Measurements from ENCODE around the gene AHNAK. TPM values are rescaled to one million over a fixed set of nuclear protein-coding genes. Genes with fewer than 3 reads are reported as not detected.

The AHNAK gene
- total RNA-seq, 2 experiments from 2014 or later = 9.2 to 9.4 TPM

- CTCF ChIA-PET = interaction anchor here (0.7 to 3.8 kb wide), 4 partner anchors 17 to 73 kb away, joined by 3 to 15 read pairs (median 4); no protein-coding TSS in a partner anchor
- intact Hi-C loops (cut with micrococcal nuclease) = no loop called here
- peaks cover 13% of the 10 kb centered on the region for H3K27me3 Mint-ChIP-seq (ENCODE audit: low read depth)
These were observed 48.6 kb downstream of the AHNAK start for GRCh38 chr11:62498031-62498430.

GRCh38 chr11:62497132-62497801 lies 49.3 kb downstream of the AHNAK start:
- H3K4me1 Mint-ChIP-seq (ENCODE audit: low read depth) = no peaks in the 10 kb centered on the region
- intact Hi-C loops (cut with micrococcal nuclease) = loop anchor here (1.0 kb wide), 3 partner anchors 45 to 197 kb away; no protein-coding TSS in a partner anchor
- H3K36me3 Mint-ChIP-seq (ENCODE audit: low read depth) = no peaks in the 10 kb centered on the region
- no peak overlapping the region for H3K27ac Mint-ChIP-seq
- no peaks in the 10 kb centered on the region for H3K9me3 Mint-ChIP-seq
- H3K4me3 Mint-ChIP-seq = no peak overlapping the region
- CTCF ChIA-PET = interaction anchor here (0.7 to 3.8 kb wide), 5 partner anchors 9 to 63 kb away, joined by 3 to 15 read pairs (median 4); no protein-coding TSS in a partner anchor
- H3K27me3 Mint-ChIP-seq (ENCODE audit: low read depth) = peaks cover 9% of the 10 kb centered on the region
- peak; percentile 48 for DNase-seq

More at GRCh38 chr11:62498031-62498430, 48.6 kb downstream of the AHNAK start:
- DNase-seq = no peak
- Mint-ChIP-seq H3K27ac (no peak overlapping the region), H3K4me1 (ENCODE audit: low read depth) (no peaks in the 10 kb centered on the region), H3K4me3 (no peak overlapping the region), H3K9me3 (no peaks in the 10 kb centered on the region), H3K36me3 (ENCODE audit: low read depth) (no peaks in the 10 kb centered on the region)

DNA sequence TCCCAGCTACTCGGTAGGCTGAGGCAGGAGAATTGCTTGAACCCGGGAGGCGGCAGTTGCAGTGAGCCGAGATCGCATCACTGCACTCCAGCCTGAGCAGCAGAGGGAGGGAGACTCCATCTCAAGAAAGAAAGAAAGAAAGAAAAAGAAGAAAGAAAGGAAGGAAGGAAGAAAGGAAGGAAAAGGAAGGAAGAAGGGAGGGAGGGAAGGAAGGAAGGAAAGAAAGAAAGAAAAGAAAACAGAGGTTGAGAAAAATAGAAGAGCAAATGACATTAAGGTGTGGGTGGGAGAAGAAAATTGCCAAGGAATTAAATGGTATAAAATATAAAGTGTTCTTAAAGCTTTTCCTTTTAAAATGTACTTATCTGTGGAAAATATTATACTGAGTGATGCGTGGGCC lies 49.9 kb downstream of the AHNAK start:
- CTCF ChIA-PET = interaction anchor here (0.7 to 1.1 kb wide), 3 partner anchors 8 to 64 kb away, joined by 4 read pairs; no protein-coding TSS in a partner anchor
- Mint-ChIP-seq H3K27me3 (ENCODE audit: low read depth) (peaks cover 5% of the 10 kb centered on the region), H3K4me3 (no peak overlapping the region), H3K36me3 (ENCODE audit: low read depth) (no peaks in the 10 kb centered on the region), H3K4me1 (ENCODE audit: low read depth) (no peaks in the 10 kb centered on the region), H3K27ac (no peak overlapping the region), H3K9me3 (no peaks in the 10 kb centered on the region)
- intact Hi-C loops (cut with micrococcal nuclease) = loop anchor here (1.0 kb wide), 3 partner anchors 46 to 198 kb away; no protein-coding TSS in a partner anchor
- DNase-seq = no peak

- H3K9me3 Mint-ChIP-seq = no peaks in the 10 kb centered on the region
- H3K36me3 Mint-ChIP-seq (ENCODE audit: low read depth) = no peaks in the 10 kb centered on the region
- no peaks in the 10 kb centered on the region for H3K4me1 Mint-ChIP-seq (ENCODE audit: low read depth)
- intact Hi-C loops (cut with micrococcal nuclease) = no loop called here
- H3K27me3 Mint-ChIP-seq (ENCODE audit: low read depth) = no peaks in the 10 kb centered on the region
- CTCF ChIA-PET = interaction anchor here (0.7 to 1.1 kb wide), 4 partner anchors 22 to 113 kb away, joined by 3 to 4 read pairs (median 4); no protein-coding TSS in a partner anchor
- H3K27ac Mint-ChIP-seq = no peak overlapping the region
- no peak for DNase-seq
- no peak overlapping the region for H3K4me3 Mint-ChIP-seq
These were observed 52.4 kb downstream of the AHNAK start for GRCh38 chr11:62494246-62494645.

DNA sequence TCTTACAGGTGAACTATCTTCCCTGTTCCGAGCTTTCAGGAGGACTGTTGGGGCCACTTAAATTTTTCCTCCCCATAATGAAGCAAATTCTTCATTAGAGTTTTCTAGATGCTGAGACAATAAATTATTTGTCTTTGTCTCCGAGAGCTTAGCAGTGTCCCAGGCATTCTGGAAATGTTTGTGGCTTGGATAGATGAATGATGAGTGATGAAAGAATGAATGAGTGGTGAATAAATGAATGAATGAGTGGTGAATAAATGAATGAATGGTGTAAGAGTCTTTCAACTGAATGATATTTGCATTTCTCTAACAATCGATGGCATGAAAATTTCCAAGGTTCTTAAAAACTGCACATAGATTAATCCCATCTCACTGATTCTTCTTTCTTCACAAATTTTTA lies 52.8 kb downstream of the AHNAK start:
- Mint-ChIP-seq H3K9me3 (no peaks in the 10 kb centered on the region), H3K27ac (no peak overlapping the region), H3K4me1 (ENCODE audit: low read depth) (no peaks in the 10 kb centered on the region), H3K36me3 (ENCODE audit: low read depth) (no peaks in the 10 kb centered on the region), H3K27me3 (ENCODE audit: low read depth) (no peaks in the 10 kb centered on the region), H3K4me3 (no peak overlapping the region)
- intact Hi-C loops (cut with micrococcal nuclease) = no loop called here
- CTCF ChIA-PET = interaction anchor here (0.9 kb wide), 2 partner anchors 69 to 112 kb away, joined by 3 to 4 read pairs; no protein-coding TSS in a partner anchor
- no peak for DNase-seq

- no peak for DNase-seq
- H3K4me1 Mint-ChIP-seq (ENCODE audit: low read depth) = no peaks in the 10 kb centered on the region
- H3K9me3 Mint-ChIP-seq = no peaks in the 10 kb centered on the region
- intact Hi-C loops (cut with micrococcal nuclease) = no loop called here
- no peak overlapping the region for H3K4me3 Mint-ChIP-seq
- CTCF ChIA-PET = no interaction called here
- no peaks in the 10 kb centered on the region for H3K27me3 Mint-ChIP-seq (ENCODE audit: low read depth)
- H3K36me3 Mint-ChIP-seq (ENCODE audit: low read depth) = no peaks in the 10 kb centered on the region
- H3K27ac Mint-ChIP-seq = no peak overlapping the region
These were observed 54.0 kb downstream of the AHNAK start for GRCh38 chr11:62492586-62492985.

GRCh38 chr11:62491571-62492329 lies 54.9 kb downstream of the AHNAK start:
- no peak overlapping the region for H3K27ac Mint-ChIP-seq
- CTCF ChIA-PET = no interaction called here
- no peaks in the 10 kb centered on the region for H3K36me3 Mint-ChIP-seq (ENCODE audit: low read depth)
- H3K4me3 Mint-ChIP-seq = no peak overlapping the region
- DNase-seq = no peak
- H3K4me1 Mint-ChIP-seq (ENCODE audit: low read depth) = no peaks in the 10 kb centered on the region
- no peaks in the 10 kb centered on the region for H3K9me3 Mint-ChIP-seq
- intact Hi-C loops (cut with micrococcal nuclease) = no loop called here
- no peaks in the 10 kb centered on the region for H3K27me3 Mint-ChIP-seq (ENCODE audit: low read depth)

GRCh38 chr11:62489204-62489603 lies 57.4 kb downstream of the AHNAK start:
- no peak for DNase-seq
- CTCF ChIA-PET = interaction anchor here (1.0 to 2.1 kb wide), 2 partner anchors 8 to 53 kb away, joined by 4 to 6 read pairs; no protein-coding TSS in a partner anchor
- Mint-ChIP-seq H3K4me1 (ENCODE audit: low read depth) (no peaks in the 10 kb centered on the region), H3K27ac (no peak overlapping the region), H3K36me3 (ENCODE audit: low read depth) (no peaks in the 10 kb centered on the region), H3K9me3 (no peaks in the 10 kb centered on the region), H3K27me3 (ENCODE audit: low read depth) (no peaks in the 10 kb centered on the region), H3K4me3 (no peak overlapping the region)
- intact Hi-C loops (cut with micrococcal nuclease) = no loop called here

GRCh38 chr11:62487738-62488551 lies 58.7 kb downstream of the AHNAK start:
- no peaks in the 10 kb centered on the region for H3K4me1 Mint-ChIP-seq (ENCODE audit: low read depth)
- CTCF ChIA-PET = interaction anchor here (0.7 to 2.2 kb wide), 4 partner anchors 9 to 253 kb away, joined by 3 to 8 read pairs (median 4); no protein-coding TSS in a partner anchor
- intact Hi-C loops (cut with micrococcal nuclease) = no loop called here
- H3K4me3 Mint-ChIP-seq = no peak overlapping the region
- H3K36me3 Mint-ChIP-seq (ENCODE audit: low read depth) = no peaks in the 10 kb centered on the region
- no peak for DNase-seq
- no peak overlapping the region for H3K27ac Mint-ChIP-seq
- no peaks in the 10 kb centered on the region for H3K27me3 Mint-ChIP-seq (ENCODE audit: low read depth)
- H3K9me3 Mint-ChIP-seq = no peaks in the 10 kb centered on the region

GRCh38 chr11:62487136-62487535 lies 59.5 kb downstream of the AHNAK start:
- Mint-ChIP-seq H3K27ac (no peak overlapping the region), H3K4me1 (ENCODE audit: low read depth) (no peaks in the 10 kb centered on the region), H3K9me3 (no peaks in the 10 kb centered on the region), H3K4me3 (no peak overlapping the region), H3K27me3 (ENCODE audit: low read depth) (no peaks in the 10 kb centered on the region), H3K36me3 (ENCODE audit: low read depth) (no peaks in the 10 kb centered on the region)
- CTCF ChIA-PET = interaction anchor here (0.6 to 2.2 kb wide), 5 partner anchors 24 to 332 kb away, joined by 3 to 8 read pairs (median 4); no protein-coding TSS in a partner anchor
- DNase-seq = no peak
- intact Hi-C loops (cut with micrococcal nuclease) = no loop called here

DNA sequence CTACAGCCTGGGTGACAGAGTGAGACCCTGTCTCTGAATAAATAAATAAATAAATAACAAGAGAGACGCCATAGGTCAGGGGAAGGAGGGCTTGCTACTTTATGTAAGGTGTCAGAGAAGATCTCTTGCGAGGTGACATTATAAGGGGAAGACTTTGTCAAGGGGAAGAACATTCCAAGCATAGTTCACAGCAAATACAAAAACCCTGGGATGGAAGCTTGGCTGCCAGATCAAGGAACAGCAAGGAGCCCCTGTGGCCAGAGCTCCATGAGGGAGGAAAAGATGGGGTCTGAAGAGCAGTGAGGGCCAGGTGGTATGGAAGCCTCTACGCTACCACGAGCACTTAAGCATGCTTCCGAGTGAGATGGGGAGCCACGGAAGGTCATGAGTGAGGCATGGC lies 62.3 kb downstream of the AHNAK start:
- no peaks in the 10 kb centered on the region for H3K9me3 Mint-ChIP-seq
- H3K27ac Mint-ChIP-seq = no peak overlapping the region
- no peak for DNase-seq
- no peaks in the 10 kb centered on the region for H3K27me3 Mint-ChIP-seq (ENCODE audit: low read depth)
- no peak overlapping the region for H3K4me3 Mint-ChIP-seq
- intact Hi-C loops (cut with micrococcal nuclease) = no loop called here
- H3K36me3 Mint-ChIP-seq (ENCODE audit: low read depth) = no peaks in the 10 kb centered on the region
- CTCF ChIA-PET = interaction anchor here (1.4 kb wide), 1 partner anchor 58 kb away, joined by 4 read pairs; no protein-coding TSS in a partner anchor
- no peaks in the 10 kb centered on the region for H3K4me1 Mint-ChIP-seq (ENCODE audit: low read depth)

- CTCF ChIA-PET = interaction anchor here (1.0 kb wide), 1 partner anchor 58 kb away, joined by 6 read pairs; no protein-coding TSS in a partner anchor
- H3K4me3 Mint-ChIP-seq = no peak overlapping the region
- no peaks in the 10 kb centered on the region for H3K27me3 Mint-ChIP-seq (ENCODE audit: low read depth)
- no peak for DNase-seq
- intact Hi-C loops (cut with micrococcal nuclease) = no loop called here
- no peaks in the 10 kb centered on the region for H3K36me3 Mint-ChIP-seq (ENCODE audit: low read depth)
- no peaks in the 10 kb centered on the region for H3K4me1 Mint-ChIP-seq (ENCODE audit: low read depth)
- H3K9me3 Mint-ChIP-seq = no peaks in the 10 kb centered on the region
- H3K27ac Mint-ChIP-seq = no peak overlapping the region
These were observed 63.9 kb downstream of the AHNAK start for GRCh38 chr11:62482753-62483152.

Measured in activated naive CD4-positive, alpha-beta T cell treated with anti-CD3 and anti-CD28 coated beads for 36 hours (primary cell).